HL-60 (cell line): Measurements from ENCODE around the gene SMIM26.

Source experiments
- DNase-seq, 2 experiments: peaks; one replicate each; pipeline ENCODE4 v3.0.0-alpha.2; 2010 to 2020; ENCODE audit warnings: low read depth in 1 of 2, low spot score in 1 of 2
- H3K27ac ChIP-seq: fragments of 250-450 bp; sonication (Bioruptor Pico); replicated peaks from 2 replicates; pipeline ENCODE4 v1.5.1; 2020; ENCODE audit warnings: mild to moderate bottlenecking, moderate library complexity
- H3K27me3 ChIP-seq: fragments of 250-450 bp; sonication (Bioruptor Pico); 2 replicates; pipeline ENCODE4 v1.5.1; 2021; ENCODE audit warnings: mild to moderate bottlenecking, moderate library complexity; ENCODE audit not compliant: insufficient read depth, poor library complexity, severe bottlenecking
- H3K4me3 ChIP-seq: replicated peaks from 2 replicates; pipeline ENCODE4 v1.5.1; 2011; ENCODE audit warnings: mild to moderate bottlenecking, control low read depth, low read length; ENCODE audit not compliant: insufficient read depth
- GABPA ChIP-seq: IDR thresholded peaks from 2 replicates; pipeline ENCODE4 v1.6.1; 2012; ENCODE audit warnings: low read depth
- POLR2AphosphoS5 ChIP-seq: IDR thresholded peaks from 2 replicates; pipeline ENCODE4 v1.6.1; 2012; ENCODE audit warnings: low read depth
- SPI1 ChIP-seq: IDR thresholded peaks from 2 replicates; pipeline ENCODE4 v1.6.1; 2012; ENCODE audit warnings: low read depth, mild to moderate bottlenecking, borderline replicate concordance
- TF ChIP-seq, protein P1 (sequence below): IDR thresholded peaks from 2 replicates; pipeline ENCODE4 v1.6.1; 2012; ENCODE audit warnings: low read depth; ENCODE audit not compliant: insufficient replicate concordance
- TF ChIP-seq, protein P2 (sequence below): IDR thresholded peaks from one replicate; pipeline ENCODE4 v1.5.1; 2011; ENCODE audit warnings: low read length, control low read depth, inconsistent platforms; ENCODE audit not compliant: insufficient read depth

Gene SMIM26

DNA sequence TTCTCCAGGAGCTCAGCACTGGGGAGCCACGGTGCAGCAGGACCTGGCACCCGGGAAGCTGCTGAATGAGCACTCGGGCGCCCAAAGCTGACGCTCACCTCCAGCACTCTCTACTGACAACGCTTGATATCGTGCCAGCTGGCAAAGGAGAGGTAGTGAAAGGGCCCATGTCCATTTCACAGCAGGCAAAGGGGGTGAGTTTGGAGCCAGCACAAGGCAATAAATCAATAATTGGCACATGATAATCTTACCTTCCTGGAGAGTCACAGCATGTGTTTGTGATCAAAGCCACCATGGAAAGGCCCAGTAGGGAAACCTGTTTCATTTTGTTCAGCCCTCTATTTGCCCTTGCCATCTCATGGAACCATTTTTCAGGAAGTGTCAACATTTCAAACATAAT, 23.3 kb upstream of the SMIM26 start:
- Histone ChIP-seq H3K27me3 (no peaks in the 10 kb centered on the region), H3K4me3 (no peak overlapping the region), H3K27ac (no peak overlapping the region)
- no peak for DNase-seq
- TF ChIP-seq SPI1 (no peak), GABPA (no peak), POLR2AphosphoS5 (no peak)
- TF ChIP-seq, protein P1, sequence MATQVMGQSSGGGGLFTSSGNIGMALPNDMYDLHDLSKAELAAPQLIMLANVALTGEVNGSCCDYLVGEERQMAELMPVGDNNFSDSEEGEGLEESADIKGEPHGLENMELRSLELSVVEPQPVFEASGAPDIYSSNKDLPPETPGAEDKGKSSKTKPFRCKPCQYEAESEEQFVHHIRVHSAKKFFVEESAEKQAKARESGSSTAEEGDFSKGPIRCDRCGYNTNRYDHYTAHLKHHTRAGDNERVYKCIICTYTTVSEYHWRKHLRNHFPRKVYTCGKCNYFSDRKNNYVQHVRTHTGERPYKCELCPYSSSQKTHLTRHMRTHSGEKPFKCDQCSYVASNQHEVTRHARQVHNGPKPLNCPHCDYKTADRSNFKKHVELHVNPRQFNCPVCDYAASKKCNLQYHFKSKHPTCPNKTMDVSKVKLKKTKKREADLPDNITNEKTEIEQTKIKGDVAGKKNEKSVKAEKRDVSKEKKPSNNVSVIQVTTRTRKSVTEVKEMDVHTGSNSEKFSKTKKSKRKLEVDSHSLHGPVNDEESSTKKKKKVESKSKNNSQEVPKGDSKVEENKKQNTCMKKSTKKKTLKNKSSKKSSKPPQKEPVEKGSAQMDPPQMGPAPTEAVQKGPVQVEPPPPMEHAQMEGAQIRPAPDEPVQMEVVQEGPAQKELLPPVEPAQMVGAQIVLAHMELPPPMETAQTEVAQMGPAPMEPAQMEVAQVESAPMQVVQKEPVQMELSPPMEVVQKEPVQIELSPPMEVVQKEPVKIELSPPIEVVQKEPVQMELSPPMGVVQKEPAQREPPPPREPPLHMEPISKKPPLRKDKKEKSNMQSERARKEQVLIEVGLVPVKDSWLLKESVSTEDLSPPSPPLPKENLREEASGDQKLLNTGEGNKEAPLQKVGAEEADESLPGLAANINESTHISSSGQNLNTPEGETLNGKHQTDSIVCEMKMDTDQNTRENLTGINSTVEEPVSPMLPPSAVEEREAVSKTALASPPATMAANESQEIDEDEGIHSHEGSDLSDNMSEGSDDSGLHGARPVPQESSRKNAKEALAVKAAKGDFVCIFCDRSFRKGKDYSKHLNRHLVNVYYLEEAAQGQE: no peak
- TF ChIP-seq, protein P2, sequence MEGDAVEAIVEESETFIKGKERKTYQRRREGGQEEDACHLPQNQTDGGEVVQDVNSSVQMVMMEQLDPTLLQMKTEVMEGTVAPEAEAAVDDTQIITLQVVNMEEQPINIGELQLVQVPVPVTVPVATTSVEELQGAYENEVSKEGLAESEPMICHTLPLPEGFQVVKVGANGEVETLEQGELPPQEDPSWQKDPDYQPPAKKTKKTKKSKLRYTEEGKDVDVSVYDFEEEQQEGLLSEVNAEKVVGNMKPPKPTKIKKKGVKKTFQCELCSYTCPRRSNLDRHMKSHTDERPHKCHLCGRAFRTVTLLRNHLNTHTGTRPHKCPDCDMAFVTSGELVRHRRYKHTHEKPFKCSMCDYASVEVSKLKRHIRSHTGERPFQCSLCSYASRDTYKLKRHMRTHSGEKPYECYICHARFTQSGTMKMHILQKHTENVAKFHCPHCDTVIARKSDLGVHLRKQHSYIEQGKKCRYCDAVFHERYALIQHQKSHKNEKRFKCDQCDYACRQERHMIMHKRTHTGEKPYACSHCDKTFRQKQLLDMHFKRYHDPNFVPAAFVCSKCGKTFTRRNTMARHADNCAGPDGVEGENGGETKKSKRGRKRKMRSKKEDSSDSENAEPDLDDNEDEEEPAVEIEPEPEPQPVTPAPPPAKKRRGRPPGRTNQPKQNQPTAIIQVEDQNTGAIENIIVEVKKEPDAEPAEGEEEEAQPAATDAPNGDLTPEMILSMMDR: no peak

DNA sequence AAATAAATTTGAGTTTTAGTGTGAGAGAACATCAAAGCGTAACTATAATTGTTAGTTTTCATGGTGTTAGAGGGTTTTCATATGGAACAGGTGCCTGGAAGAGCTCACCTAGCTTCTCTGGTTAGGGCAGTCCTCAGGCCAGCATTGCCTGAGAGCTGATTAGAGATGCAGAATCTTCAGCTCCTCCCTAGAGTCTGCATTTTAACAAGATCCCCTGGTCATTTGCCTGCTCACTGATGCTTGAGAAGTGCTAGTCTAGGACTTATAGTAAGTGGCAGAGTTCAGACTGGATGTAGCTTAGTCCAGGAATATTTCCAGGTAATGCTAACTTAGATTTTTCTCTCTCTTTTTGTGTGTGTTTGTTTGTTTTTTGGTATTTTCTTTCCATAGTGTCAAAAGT, 21.7 kb upstream of the SMIM26 start:
- no peaks in the 10 kb centered on the region for H3K27me3 ChIP-seq
- H3K27ac ChIP-seq: no peak overlapping the region
- DNase-seq: no peak
- no peak overlapping the region for H3K4me3 ChIP-seq
- no peak for TF ChIP-seq POLR2AphosphoS5
- no peak for TF ChIP-seq SPI1
- TF ChIP-seq, protein P2: no peak
- TF ChIP-seq, protein P1: no peak
- TF ChIP-seq GABPA: no peak

DNA sequence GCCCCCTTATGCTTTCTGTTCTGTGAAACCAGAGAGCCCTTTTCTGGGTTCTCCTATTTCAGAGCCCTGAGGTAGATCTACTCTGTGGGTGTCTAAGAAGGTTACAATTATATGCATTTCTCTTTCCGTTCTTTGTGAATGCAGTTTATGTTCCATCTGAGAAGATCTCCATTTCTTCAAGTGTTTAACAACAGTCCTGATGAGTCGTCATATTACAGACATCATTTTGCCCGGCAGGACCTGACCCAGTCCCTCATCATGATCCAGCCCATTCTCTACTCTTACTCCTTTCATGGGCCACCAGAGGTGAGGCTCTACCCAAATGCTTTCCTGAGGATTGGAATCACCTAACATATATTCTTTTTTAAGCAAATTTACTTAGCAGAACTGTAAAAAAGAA, 18.8 kb upstream of the SMIM26 start:
- Histone ChIP-seq H3K27me3 (no peaks in the 10 kb centered on the region), H3K4me3 (no peak overlapping the region), H3K27ac (no peak overlapping the region)
- TF ChIP-seq, protein P2: no peak
- no peak for TF ChIP-seq GABPA
- no peak for TF ChIP-seq SPI1
- no peak for TF ChIP-seq POLR2AphosphoS5
- DNase-seq: no peak

DNA sequence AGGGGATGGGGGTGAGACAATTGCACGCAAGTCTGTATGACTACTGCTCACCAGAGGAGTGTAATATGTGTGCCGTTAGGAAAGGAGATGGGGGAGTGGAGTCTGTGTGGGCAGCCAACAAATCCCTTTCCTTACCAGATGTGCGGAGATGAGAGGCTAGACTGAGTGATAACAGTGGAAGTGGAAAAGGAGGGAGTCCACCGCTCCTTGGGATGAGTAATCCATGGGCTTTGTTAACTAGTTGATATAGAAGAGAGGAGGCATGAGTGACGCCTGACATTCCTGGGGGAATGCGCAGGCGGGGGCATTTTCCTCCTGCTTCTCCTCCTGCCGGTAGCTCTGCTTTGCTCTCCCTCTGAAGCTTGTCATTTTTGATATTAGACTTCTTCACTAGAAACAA, 13.5 kb upstream of the SMIM26 start:
- TF ChIP-seq GABPA: no peak
- TF ChIP-seq, protein P1: no peak
- TF ChIP-seq SPI1: no peak
- TF ChIP-seq, protein P2: no peak
- no peaks in the 10 kb centered on the region for H3K27me3 ChIP-seq
- DNase-seq: no peak
- H3K4me3 ChIP-seq: no peak overlapping the region
- H3K27ac ChIP-seq: no peak overlapping the region
